ACC112 (cell line): Measurements from ENCODE around the gene CLCN5.

Experiments
- H2AFZ ChIP-seq: fragments of 200-600 bp; sonication (generic); one replicate; pipeline ENCODE4 v1.6.0; 2017; ENCODE audit warnings: antibody characterized with exemption, low read length; ENCODE audit not compliant: unreplicated experiment
- H3K27ac ChIP-seq: fragments of 200-600 bp; sonication (generic); 2 replicates; pipeline ENCODE4 v1.5.1; 2014; ENCODE audit warnings: low read depth, mild to moderate bottlenecking, antibody characterized with exemption, low read length, moderate library complexity
- H3K27me3 ChIP-seq: fragments of 200-600 bp; sonication (generic); 2 replicates; pipeline ENCODE4 v1.6.1; 2014; ENCODE audit warnings: mild to moderate bottlenecking, antibody characterized with exemption, low read length, moderate library complexity, mixed read lengths; ENCODE audit not compliant: insufficient read depth
- H3K36me3 ChIP-seq: fragments of 200-600 bp; sonication (generic); 2 replicates; pipeline ENCODE4 v1.6.1; 2016; ENCODE audit warnings: mild to moderate bottlenecking, antibody characterized with exemption, low read length, moderate library complexity, mixed read lengths; ENCODE audit not compliant: insufficient read depth
- H3K4me1 ChIP-seq: fragments of 200-600 bp; sonication (generic); one replicate; pipeline ENCODE4 v1.6.1; 2016; ENCODE audit warnings: low read length, mixed read lengths; ENCODE audit not compliant: insufficient read depth, unreplicated experiment, control insufficient read depth
- H3K4me3 ChIP-seq: fragments of 200-600 bp; sonication (generic); 2 replicates; pipeline ENCODE4 v1.5.1; 2014; ENCODE audit warnings: mild to moderate bottlenecking, low read depth, low read length
- H3K79me2 ChIP-seq: fragments of 200-600 bp; sonication (generic); one replicate; pipeline ENCODE4 v1.6.0; 2016; ENCODE audit warnings: low read length; ENCODE audit not compliant: control insufficient read depth, unreplicated experiment, insufficient read depth

CLCN5 gene

DNA sequence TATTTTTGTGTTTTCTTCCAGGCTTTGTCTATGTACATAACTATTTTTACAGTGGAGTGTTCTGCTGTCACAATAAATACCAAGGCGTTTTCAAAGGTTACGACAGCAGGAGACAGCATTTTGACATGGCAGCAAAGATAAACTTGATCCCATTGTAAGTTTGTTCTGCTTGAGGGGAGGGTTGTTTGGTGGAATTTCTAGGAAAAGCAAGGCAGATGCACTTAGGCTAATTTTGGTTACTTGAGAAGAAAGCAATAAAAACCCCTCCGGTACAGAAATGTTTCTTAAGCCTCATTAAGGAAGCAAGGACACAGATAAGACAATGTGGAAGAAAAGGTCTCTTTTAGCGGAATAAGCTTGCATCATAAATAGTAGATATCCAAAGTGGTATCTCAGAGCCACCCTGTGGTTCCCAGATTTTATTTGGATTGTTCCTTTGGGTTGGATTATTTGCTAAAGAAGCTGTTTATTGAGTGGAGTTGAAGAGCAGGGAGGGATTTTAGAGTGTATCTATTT lies 54.3 kb downstream of the CLCN5 start:
- no peak overlapping the region for H3K4me3 ChIP-seq
- no peak overlapping the region for H2AFZ ChIP-seq

DNA sequence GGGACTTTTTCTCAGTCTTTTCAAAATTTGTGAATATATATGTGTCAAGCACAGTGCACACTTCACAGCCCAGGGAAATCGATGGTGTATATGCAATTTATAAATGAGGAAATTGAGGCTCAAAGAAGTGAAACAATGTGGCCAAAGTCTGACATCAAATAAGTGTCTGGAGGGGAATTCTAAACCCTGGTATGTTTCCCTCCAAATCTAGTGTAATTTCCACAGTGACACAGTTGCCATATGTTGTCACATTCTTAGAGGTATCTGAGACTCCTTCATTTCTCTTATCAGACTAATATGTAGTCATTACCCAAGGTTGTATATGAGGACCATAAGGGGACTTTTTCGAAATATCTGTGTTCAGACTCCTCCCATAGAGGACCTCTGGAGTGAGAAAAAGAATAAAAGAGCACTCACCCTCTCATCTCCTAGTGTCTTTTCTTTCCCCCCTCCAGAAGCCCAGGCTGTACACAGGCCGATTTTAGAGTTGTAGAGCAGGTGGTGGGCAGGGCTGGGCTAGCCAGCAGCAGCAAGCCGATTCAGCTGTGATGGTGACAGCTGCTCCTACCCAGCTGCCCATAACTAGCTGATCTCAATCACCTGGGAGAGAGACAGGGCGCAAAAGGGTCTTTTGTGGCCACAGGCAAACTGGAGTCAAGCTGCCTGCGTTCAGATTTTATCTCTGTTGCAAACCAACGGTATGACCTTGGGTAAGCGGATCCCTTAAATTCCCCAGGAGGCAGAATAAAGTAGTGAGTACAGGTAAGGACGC lies 55.1 kb downstream of the CLCN5 start:
- no peak overlapping the region for H3K27ac ChIP-seq

More for the DNA sequence above, 54.3 kb downstream of the CLCN5 start:
- no peak overlapping the region for H3K27ac ChIP-seq
- H3K79me2 ChIP-seq = no peaks in the 10 kb centered on the region
- H3K4me1 ChIP-seq = no peaks in the 10 kb centered on the region
- no peaks in the 10 kb centered on the region for H3K36me3 ChIP-seq
- H3K27me3 ChIP-seq = no peaks in the 10 kb centered on the region

DNA sequence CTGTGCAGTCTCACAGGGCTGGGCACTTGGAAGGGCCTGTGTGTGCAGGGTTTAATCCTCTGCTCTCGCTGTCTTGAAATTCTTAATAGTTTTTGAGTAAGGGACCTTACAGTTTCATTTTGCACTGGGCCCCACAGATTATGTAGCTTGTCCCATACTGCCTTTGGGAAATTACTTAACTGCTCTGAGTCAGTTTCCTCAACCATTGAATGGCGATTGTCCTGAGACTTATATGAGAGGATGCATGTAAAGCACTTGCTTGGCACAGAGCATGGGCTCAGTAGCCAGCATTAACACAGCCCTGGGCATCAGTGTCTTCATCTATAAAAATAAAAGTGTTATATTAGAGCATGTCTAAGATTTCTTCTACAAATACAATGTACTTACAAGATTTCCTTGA lies 55.8 kb downstream of the CLCN5 start:
- Histone ChIP-seq H3K36me3 (no peaks in the 10 kb centered on the region), H3K27ac (no peak overlapping the region), H3K79me2 (no peaks in the 10 kb centered on the region), H3K4me3 (no peak overlapping the region), H3K4me1 (no peaks in the 10 kb centered on the region), H3K27me3 (no peaks in the 10 kb centered on the region), H2AFZ (no peak overlapping the region)

More for the DNA sequence above, 55.1 kb downstream of the CLCN5 start:
- Histone ChIP-seq H3K36me3 (no peaks in the 10 kb centered on the region), H3K4me1 (no peaks in the 10 kb centered on the region), H3K4me3 (no peak overlapping the region), H3K27me3 (no peaks in the 10 kb centered on the region), H2AFZ (no peak overlapping the region), H3K79me2 (no peaks in the 10 kb centered on the region)

DNA sequence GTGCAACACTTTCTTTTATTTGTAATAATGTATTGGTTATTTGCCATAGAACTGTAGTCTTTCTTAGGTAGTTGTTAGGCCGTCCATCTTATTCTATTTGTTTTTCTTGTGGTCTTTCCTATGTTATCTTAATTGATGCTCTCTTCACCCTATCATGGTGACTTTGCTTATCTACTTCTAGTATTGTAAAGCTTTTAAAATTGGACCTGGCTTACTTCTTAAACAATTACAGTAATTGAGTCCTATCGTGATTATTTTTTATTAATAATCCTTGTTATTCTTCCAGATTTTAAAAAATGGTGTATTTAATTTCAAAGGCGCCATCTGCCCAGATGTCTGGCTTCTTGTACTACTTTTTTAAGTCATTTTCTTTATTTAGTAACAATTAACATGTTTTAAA lies 63.7 kb downstream of the CLCN5 start:
- H3K4me1 ChIP-seq = no peaks in the 10 kb centered on the region
- H3K36me3 ChIP-seq = no peaks in the 10 kb centered on the region
- no peak overlapping the region for H3K27ac ChIP-seq
- H2AFZ ChIP-seq = no peak overlapping the region
- no peak overlapping the region for H3K4me3 ChIP-seq
- no peaks in the 10 kb centered on the region for H3K79me2 ChIP-seq
- H3K27me3 ChIP-seq = no peaks in the 10 kb centered on the region

DNA sequence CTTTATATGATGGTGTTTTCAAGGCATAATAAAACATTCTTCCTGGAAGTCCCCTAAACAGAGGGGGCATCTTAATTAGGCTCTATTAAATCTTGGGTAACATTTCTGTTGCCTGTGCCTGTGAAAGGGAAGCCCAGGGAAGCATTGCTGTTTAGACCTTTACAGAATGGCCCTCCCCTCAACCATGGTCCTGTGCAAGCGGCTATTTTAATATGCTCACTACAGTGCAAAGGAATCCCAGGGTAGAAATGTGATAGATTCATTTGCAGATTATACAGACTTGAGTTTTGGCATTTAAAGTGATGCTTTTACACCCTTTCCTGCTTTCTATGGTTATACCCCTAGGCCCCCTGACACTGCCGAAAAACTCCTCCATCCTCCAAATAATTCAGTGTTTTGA lies 65.3 kb downstream of the CLCN5 start:
- Histone ChIP-seq H3K4me3 (no peak overlapping the region), H3K4me1 (no peaks in the 10 kb centered on the region), H3K27ac (no peak overlapping the region), H3K79me2 (no peaks in the 10 kb centered on the region), H3K27me3 (no peaks in the 10 kb centered on the region), H3K36me3 (no peaks in the 10 kb centered on the region), H2AFZ (no peak overlapping the region)

DNA sequence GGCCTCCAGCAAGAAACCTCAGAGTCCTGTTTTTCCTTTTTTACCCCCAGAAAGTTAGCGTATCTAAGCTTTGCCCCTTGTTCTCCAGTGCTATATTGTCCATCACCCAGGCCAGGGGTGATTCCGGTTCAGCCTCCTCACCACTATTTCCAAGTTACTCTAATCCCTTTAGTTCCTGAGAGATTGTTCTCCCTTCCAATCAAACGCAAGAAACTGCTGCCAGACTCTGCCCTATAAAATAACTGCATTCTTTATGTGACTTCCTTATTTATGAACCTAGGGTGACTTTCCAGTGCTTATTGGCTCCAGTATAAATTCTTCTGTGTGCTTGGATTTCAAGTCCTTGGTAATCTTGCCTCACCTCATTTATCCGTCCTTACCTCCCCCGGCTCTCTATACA lies 65.7 kb downstream of the CLCN5 start:
- H3K79me2 ChIP-seq = no peaks in the 10 kb centered on the region
- H3K4me1 ChIP-seq = no peaks in the 10 kb centered on the region
- no peak overlapping the region for H3K27ac ChIP-seq
- H3K36me3 ChIP-seq = no peaks in the 10 kb centered on the region
- H2AFZ ChIP-seq = no peak overlapping the region
- no peak overlapping the region for H3K4me3 ChIP-seq
- H3K27me3 ChIP-seq = no peaks in the 10 kb centered on the region

DNA sequence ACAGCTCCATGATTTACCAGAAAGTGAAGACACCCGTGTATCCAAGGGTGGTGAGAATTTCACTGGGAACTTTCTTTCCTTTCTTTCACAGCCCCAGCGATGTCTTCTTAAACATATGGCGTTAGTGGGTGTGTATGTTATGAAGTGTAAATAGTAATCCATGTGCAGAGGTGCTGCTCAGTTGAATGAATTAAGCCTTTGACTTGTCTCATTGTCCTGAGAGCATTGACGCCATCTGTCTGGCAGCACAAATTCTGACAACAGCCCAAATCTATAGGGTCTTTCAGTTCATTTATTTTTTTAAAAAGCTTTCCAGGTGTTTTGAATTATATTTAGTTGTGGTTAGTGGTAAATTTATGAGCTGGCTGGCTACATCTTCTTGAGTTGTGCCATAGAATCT lies 69.4 kb downstream of the CLCN5 start:
- Histone ChIP-seq H3K27ac (no peak overlapping the region), H3K4me1 (peaks cover 12% of the 10 kb centered on the region), H3K27me3 (no peaks in the 10 kb centered on the region), H3K4me3 (no peak overlapping the region), H2AFZ (no peak overlapping the region), H3K36me3 (no peaks in the 10 kb centered on the region), H3K79me2 (no peaks in the 10 kb centered on the region)

DNA sequence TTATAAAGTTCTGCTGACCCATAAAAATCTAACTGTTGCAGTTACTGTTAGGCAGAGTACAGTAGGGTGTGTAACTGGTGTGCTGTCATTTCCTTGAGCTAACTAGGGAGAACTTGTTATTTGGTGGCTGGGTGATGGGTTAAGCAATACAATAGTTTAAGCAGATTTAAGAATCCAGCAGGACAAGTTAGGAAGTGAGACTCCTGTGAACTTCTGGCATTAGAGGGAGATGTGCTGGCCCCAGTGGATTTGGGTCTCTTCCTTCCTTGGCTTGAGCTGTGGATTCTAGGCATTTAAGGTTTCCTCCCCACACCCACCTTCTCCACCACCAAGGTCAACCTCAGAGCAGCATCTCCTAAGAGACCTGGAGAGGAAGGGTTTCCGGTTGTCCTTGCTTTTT lies 70.5 kb downstream of the CLCN5 start:
- Histone ChIP-seq H3K79me2 (no peaks in the 10 kb centered on the region), H3K27me3 (no peaks in the 10 kb centered on the region), H3K27ac (no peak overlapping the region), H3K4me3 (no peak overlapping the region), H3K36me3 (no peaks in the 10 kb centered on the region), H3K4me1 (peaks cover 12% of the 10 kb centered on the region), H2AFZ (no peak overlapping the region)

DNA sequence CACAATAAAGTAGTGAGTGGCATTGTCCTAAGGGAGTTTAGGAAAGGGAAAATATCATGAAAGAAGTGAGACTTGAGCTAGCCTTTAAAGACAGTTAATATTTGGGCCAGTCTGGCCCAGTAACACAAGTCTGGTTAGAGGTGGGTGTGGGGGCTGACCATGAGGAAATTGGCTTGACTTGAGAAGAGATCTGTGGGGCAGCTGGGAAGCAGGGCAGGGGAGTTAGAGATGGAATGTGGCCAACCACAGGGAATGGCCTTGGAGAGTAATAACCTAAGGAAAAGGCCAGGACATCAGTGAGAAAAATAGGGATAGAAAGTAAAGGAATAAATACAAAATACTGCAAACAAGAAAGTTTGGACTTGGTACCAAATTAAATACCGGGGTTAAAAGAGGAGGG lies 71.3 kb downstream of the CLCN5 start:
- Histone ChIP-seq H3K4me3 (no peak overlapping the region), H3K4me1 (peaks cover 12% of the 10 kb centered on the region), H3K27ac (no peak overlapping the region), H3K79me2 (no peaks in the 10 kb centered on the region), H3K27me3 (no peaks in the 10 kb centered on the region), H2AFZ (no peak overlapping the region), H3K36me3 (no peaks in the 10 kb centered on the region)

DNA sequence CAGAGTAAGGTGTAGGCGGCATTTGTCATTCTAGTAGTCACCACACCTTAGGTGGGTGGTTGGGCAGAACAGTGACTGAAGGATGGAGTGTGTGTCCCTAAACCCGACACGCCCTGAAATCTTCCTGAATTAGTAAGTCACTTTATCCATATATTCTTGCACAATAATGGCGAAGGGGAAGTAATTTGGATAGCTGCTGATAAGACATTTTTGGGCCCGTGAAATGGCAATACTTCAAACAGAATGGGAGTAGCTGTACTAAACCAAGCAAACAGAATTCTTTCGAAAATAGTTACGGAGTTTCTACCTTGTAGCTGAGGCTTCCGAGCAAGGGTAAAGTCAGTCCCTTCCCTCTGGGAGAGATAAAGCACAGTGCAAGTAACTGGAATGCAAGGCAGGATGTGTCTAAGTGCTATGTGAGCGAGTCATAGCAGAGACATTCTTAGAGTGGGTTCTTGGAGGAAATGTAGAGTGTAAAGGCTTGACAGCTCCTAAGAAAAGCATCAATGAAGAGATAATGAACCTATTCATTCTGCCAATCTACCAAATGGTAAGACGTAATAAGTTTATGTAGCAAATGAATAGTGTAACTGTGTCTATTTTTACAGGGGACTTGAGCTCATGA lies 72.8 kb downstream of the CLCN5 start:
- H3K4me1 ChIP-seq = peaks cover 12% of the 10 kb centered on the region
- peak overlapping the region; percentile 45; the same call in 1 of the 2 replicates for H3K4me3 ChIP-seq
- no peaks in the 10 kb centered on the region for H3K27me3 ChIP-seq
- peak overlapping the region; percentile 63 for H3K27ac ChIP-seq
- no peaks in the 10 kb centered on the region for H3K36me3 ChIP-seq
- no peaks in the 10 kb centered on the region for H3K79me2 ChIP-seq
- H2AFZ ChIP-seq = peak overlapping the region; percentile 38
